ENCODE data around the gene UCMA.

The UCMA gene

DNA sequence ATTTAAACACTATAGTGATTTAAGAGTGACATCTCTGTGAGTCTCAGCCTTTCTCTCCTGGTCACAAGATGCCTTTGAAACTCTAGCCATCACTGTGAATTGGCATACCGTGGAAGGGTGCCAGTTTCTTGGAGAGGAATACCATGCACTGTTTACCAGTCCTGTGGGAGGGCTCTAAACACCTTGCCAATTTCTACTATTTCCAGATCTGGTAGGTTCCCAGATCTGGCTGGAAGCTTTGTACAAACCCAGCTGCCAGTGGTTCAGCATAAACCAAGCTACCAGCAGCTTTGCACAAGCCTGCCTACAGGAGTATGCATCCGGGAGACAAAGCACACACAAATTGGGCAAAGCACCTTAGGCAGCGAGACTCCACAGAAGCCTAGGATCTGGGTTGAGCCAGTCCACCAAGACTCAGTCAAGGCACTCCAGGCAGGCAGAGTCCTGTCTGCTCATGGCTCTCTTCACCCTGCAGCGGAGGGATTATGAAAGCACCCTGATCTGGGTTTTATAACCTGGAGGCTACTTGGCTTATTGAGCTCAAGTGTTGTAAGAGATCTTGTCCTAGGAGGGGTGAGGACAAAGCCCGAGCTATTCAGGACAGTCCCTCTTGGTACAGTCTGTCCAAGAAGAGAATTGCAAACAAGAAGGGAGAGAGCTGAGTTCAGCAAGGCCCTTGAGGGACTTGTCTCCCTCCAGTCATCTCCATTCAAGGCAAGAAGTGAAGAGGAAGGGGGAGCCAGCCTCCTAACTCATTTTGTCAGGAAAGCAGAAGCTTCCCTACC is 49.3 kb downstream of the UCMA start:
- DNase-seq, result no peak

DNA sequence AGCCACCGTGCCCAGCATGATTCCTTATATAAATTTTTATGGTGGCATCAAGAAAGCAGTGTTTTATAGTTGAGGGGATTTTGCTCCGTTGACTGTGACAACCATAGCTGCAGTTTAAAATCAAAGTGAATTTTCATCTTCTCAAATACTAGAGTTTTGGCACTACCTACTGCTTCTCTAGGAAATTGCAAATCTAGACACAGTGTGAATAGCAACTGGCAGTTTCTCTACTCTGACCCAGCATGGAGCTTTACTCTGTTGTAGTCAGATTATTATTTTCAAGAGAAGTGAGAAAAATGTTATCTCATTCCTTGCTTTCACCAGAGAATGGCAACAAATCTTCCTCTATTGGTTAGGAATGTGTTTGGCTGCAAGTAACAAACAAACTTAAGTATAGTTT is 49.9 kb downstream of the UCMA start:
- DNase-seq, result no peak

GRCh38 chr10:13183625-13184024 is 50.5 kb downstream of the UCMA start:
- no peak for DNase-seq

DNA sequence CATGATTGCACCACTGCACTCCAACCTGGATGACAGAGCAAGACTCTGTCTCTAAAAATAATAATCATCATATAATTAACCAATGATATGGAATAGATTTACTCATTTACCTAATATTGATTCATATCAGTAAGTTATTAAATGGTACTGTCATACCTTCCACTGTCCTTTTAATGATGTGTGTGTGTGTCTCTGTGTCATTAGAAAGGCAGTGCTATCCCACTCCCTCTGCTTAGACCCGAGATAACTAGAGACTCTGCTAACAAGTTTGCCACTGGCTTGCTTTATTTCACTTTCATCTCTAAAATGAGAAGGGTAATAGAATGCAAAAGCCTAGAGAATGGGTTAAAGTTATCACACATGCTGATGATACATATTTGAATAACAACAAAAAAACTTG is 51.8 kb downstream of the UCMA start:
- no peak for DNase-seq

DNA sequence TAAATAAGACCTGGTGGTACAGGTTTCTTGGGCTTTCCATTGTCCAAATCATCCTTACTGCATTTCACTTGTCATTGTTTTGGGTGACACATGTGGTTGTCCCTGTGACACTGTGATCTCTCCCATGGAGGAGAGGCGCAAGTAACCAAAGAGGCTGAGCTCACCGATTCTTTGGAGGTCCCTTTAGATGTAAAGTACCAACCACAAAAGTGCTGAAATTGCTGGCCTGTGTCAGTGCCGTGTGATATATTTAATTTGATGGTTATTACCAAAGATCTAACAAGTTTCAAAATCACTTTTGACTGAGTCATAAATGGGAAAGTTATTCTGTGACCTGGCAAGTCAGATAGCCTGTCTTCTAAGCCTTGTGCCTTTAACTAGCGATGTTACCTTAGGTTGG is 53.4 kb downstream of the UCMA start:
- DNase-seq, result no peak

GRCh38 chr10:13173616-13174015 is 60.6 kb downstream of the UCMA start:
- no peak for DNase-seq

Measured in fibroblast of upper back skin (primary cell).